PFSK-1 (cell line): ENCODE data around the gene ARID5A.

Experiments
- FOXP2 ChIP-seq: optimal IDR thresholded peaks from 2 replicates; pipeline ENCODE3; 2011; ENCODE audit warnings: borderline replicate concordance, control low read depth, inconsistent platforms; ENCODE audit not compliant: insufficient read depth; ENCODE audit errors: extremely low read length, extremely low read depth
- POLR2AphosphoS5 ChIP-seq: IDR thresholded peaks from 2 replicates; pipeline ENCODE4 v1.6.1; 2012; ENCODE audit warnings: low read depth, mild to moderate bottlenecking, control low read depth, low read length, moderate library complexity
- SIN3A ChIP-seq: IDR thresholded peaks from 2 replicates; pipeline ENCODE4 v1.6.1; 2012; ENCODE audit warnings: mild to moderate bottlenecking, low read length, moderate library complexity, borderline replicate concordance; ENCODE audit not compliant: insufficient read depth
- TAF1 ChIP-seq: IDR thresholded peaks from 2 replicates; pipeline ENCODE4 v1.6.1; 2012; ENCODE audit warnings: low read length, control low read depth, borderline replicate concordance; ENCODE audit not compliant: insufficient read depth
- TF ChIP-seq, protein P1 (sequence below), 2 experiments: IDR thresholded peaks; 2 replicates each; pipeline versions ENCODE4 v1.6.1 to v1.8.0; 2011 to 2012; ENCODE audit warnings: low read depth in 2 of 2, low read length in 2 of 2, control low read depth in 1 of 2, inconsistent platforms in 1 of 2, mild to moderate bottlenecking in 1 of 2, moderate library complexity in 1 of 2; ENCODE audit not compliant: insufficient read depth in 1 of 2

GRCh38 chr2:96554293-96555145 is 18.0 kb downstream of the ARID5A start:
- TF ChIP-seq SIN3A (no peak), POLR2AphosphoS5 (no peak), TAF1 (no peak), FOXP2 (no peak)
- TF ChIP-seq, protein P1, sequence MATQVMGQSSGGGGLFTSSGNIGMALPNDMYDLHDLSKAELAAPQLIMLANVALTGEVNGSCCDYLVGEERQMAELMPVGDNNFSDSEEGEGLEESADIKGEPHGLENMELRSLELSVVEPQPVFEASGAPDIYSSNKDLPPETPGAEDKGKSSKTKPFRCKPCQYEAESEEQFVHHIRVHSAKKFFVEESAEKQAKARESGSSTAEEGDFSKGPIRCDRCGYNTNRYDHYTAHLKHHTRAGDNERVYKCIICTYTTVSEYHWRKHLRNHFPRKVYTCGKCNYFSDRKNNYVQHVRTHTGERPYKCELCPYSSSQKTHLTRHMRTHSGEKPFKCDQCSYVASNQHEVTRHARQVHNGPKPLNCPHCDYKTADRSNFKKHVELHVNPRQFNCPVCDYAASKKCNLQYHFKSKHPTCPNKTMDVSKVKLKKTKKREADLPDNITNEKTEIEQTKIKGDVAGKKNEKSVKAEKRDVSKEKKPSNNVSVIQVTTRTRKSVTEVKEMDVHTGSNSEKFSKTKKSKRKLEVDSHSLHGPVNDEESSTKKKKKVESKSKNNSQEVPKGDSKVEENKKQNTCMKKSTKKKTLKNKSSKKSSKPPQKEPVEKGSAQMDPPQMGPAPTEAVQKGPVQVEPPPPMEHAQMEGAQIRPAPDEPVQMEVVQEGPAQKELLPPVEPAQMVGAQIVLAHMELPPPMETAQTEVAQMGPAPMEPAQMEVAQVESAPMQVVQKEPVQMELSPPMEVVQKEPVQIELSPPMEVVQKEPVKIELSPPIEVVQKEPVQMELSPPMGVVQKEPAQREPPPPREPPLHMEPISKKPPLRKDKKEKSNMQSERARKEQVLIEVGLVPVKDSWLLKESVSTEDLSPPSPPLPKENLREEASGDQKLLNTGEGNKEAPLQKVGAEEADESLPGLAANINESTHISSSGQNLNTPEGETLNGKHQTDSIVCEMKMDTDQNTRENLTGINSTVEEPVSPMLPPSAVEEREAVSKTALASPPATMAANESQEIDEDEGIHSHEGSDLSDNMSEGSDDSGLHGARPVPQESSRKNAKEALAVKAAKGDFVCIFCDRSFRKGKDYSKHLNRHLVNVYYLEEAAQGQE (IDR thresholded peaks at IDR 0.05; ENCODE audit: insufficient read depth in 1 of 2, low read depth in 2 of 2, low read length in 2 of 2): no peak
